Upper lobe of left lung (tissue), 6 donors: ENCODE results near the gene HDAC3. TPM values are rescaled to one million over a fixed set of nuclear protein-coding genes. Genes with fewer than 3 reads are reported as not detected.

Experiments used
- ATAC-seq, 2 donors: fragments of 200-7000 bp; cut with Tn5 transposase; one replicate each; pipeline ENCODE4 v1.9.1; 2022; ENCODE audit warnings: mild to moderate bottlenecking in 2 of 2, moderate library complexity in 2 of 2; ENCODE audit not compliant: low FRiP score in 2 of 2
- DNase-seq, 2 donors: peaks; one replicate each; pipeline ENCODE4 v3.0.0-alpha.2; 2019 to 2020
- H3K27ac ChIP-seq, 4 donors: fragments of 200-600 bp; sonication (generic); one replicate each; pipeline ENCODE4 v1.5.1; 2016 to 2019
- H3K27me3 ChIP-seq, 4 donors: fragments of 200-600 bp; sonication (generic); one replicate each; pipeline ENCODE4 v1.5.1; 2017 to 2019
- H3K36me3 ChIP-seq, 4 donors: fragments of 200-600 bp; sonication (generic); one replicate each; pipeline ENCODE4 v1.5.1; 2016 to 2019
- H3K4me1 ChIP-seq, 4 donors: fragments of 200-600 bp; sonication (generic); one replicate each; pipeline ENCODE4 v1.5.1; 2018 to 2019
- H3K4me3 ChIP-seq, 4 donors: fragments of 200-600 bp; sonication (generic); one replicate each; pipeline ENCODE4 v1.5.1; 2017 to 2019; ENCODE audit warnings: mild to moderate bottlenecking in 2 of 4, moderate library complexity in 1 of 4
- H3K9me3 ChIP-seq, 4 donors: fragments of 200-600 bp; sonication (generic); one replicate each; pipeline ENCODE4 v1.5.1; 2018 to 2019
- EP300 ChIP-seq, 4 donors: sonication (generic); formaldehyde crosslinking; IDR thresholded peaks; one replicate each; pipeline ENCODE4 v1.5.1; 2017; ENCODE audit warnings: antibody characterized with exemption in 4 of 4, control low read depth in 2 of 4
- POLR2A ChIP-seq, 4 donors: fragments of 450-650 bp; IDR thresholded peaks; one replicate each; pipeline ENCODE4 v1.5.1; 2016 to 2017; ENCODE audit warnings: antibody characterized with exemption in 4 of 4, mild to moderate bottlenecking in 2 of 4
- POLR2AphosphoS5 ChIP-seq, 2 donors: sonication (generic); formaldehyde crosslinking; IDR thresholded peaks; one replicate each; pipeline ENCODE4 v1.5.1; 2017; ENCODE audit warnings: antibody characterized with exemption in 2 of 2
- WGBS, 2 donors: methylation state at CpG; one replicate each; pipeline ENCODE4 v1.1.5; 2017 to 2018; 5-methylcytosine and 5-hydroxymethylcytosine counted together
- total RNA-seq, 6 donors: library from RNA; depleted of rRNA in 4 of 6; stranded (reverse); fragments of >200 nt in 4 of 6; gene quantifications; one replicate each; pipeline versions ENCODE4 v1.1.0 to v1.2.1, GENCODE V29; 2016 to 2021
- TF ChIP-seq, protein P1 (sequence below), 6 experiments: fragments of 450-650 bp in 4 of 6; fragments of 200-600 bp in 2 of 6; sonication (generic) in 2 of 6; IDR thresholded peaks; one replicate each; pipeline ENCODE4 v1.5.1; 2016 to 2019; ENCODE audit warnings: antibody characterized with exemption in 6 of 6
- donor health status: DM: no; HTN: no; CAD: no; lungs with moderate emphysema.
- donor health status: DM: no; HTN: yes; CAD: no; lungs with severe emphysema.

HDAC3 gene
- total RNA-seq, 6 donors from 2014 or later = 37.2 to 76.5 (median 47.6) TPM

DNA sequence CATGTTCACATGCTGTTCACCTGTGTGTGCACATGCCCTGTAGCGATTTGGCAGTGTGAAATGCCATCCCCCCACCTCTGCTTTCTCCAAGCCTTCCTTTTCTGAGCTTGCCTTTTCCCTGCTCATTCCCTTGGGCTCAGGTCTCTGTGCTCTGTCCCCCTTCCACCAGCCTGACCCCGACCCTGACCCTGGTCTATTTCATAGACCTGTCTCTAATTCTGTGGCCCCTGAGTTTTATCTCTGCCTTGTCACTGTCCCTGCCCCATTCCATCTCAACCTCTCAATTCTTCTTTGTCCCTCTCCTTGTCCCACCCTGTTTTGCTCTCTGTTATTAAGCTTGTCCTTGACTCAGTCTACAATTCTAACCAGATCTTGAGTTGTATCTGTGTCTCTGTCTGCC is 44.6 kb upstream of the HDAC3 start:
- WGBS, 2 donors = 52 to 55% methylated on average over 2 of the region's 2 CpGs
- H3K27ac ChIP-seq = peak overlapping the region; percentile 77 to 94 (median 89)
- TF ChIP-seq, protein P1, sequence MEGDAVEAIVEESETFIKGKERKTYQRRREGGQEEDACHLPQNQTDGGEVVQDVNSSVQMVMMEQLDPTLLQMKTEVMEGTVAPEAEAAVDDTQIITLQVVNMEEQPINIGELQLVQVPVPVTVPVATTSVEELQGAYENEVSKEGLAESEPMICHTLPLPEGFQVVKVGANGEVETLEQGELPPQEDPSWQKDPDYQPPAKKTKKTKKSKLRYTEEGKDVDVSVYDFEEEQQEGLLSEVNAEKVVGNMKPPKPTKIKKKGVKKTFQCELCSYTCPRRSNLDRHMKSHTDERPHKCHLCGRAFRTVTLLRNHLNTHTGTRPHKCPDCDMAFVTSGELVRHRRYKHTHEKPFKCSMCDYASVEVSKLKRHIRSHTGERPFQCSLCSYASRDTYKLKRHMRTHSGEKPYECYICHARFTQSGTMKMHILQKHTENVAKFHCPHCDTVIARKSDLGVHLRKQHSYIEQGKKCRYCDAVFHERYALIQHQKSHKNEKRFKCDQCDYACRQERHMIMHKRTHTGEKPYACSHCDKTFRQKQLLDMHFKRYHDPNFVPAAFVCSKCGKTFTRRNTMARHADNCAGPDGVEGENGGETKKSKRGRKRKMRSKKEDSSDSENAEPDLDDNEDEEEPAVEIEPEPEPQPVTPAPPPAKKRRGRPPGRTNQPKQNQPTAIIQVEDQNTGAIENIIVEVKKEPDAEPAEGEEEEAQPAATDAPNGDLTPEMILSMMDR (IDR thresholded peaks at IDR 0.05) = peak in 1 of 6 experiments; percentile 1
- no peak for TF ChIP-seq POLR2A (IDR thresholded peaks at IDR 0.05)
- no peak for TF ChIP-seq EP300 (IDR thresholded peaks at IDR 0.05)

DNA sequence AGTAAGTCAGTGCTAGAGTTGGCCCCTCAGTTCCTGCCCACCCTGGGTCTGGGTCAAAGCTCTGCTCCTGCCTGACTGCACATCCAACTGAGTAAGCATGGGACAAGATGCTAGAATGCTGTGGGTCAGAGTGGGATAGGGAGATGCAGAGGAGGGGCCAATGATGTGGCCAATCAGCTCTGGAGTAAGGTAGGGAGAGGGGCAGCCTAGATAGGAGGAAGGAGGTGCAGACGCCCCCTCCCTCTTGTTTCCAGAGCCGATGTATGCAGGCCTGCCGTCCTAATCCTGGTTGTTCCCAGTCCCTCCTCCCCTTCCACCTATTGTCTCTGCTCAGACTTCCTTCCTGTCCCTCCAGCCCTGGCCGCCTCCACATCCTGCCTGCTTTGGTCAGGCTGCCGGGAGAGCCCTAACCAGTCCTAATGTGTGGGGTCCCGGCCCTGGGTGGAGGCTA is 44.1 kb upstream of the HDAC3 start:
- Histone ChIP-seq H3K36me3 (peaks cover 0 to 16% (median 0%) of the 10 kb centered on the region in 4 donors), H3K4me3 (peak overlapping the region; percentile 11 to 78 (median 59)), H3K9me3 (no peaks in the 10 kb centered on the region), H3K27me3 (no peaks in the 10 kb centered on the region), H3K27ac (peak overlapping the region; percentile 77 to 94 (median 89)), H3K4me1 (peaks cover 22 to 49% (median 42%) of the 10 kb centered on the region in 4 donors)
- TF ChIP-seq, protein P1 (IDR thresholded peaks at IDR 0.05) = no peak
- TF ChIP-seq POLR2A (IDR thresholded peaks at IDR 0.05) = peak in 1 of 4 donors; percentile 18
- peak in 2 of 4 donors; percentile 38 to 56 for TF ChIP-seq EP300 (IDR thresholded peaks at IDR 0.05)
- TF ChIP-seq POLR2AphosphoS5 (IDR thresholded peaks at IDR 0.05) = peak; percentile 77 to 79
- DNase-seq (peak in 1 of 2 donors; percentile 48), ATAC-seq (peak; percentile 5 to 61)
- 32 to 42% methylated on average over 4 to 6 of the region's 6 CpGs for WGBS, 2 donors

More for the DNA sequence above, 44.6 kb upstream of the HDAC3 start:
- no peaks in the 10 kb centered on the region for H3K27me3 ChIP-seq
- H3K36me3 ChIP-seq = peaks cover 0 to 16% (median 0%) of the 10 kb centered on the region in 4 donors
- H3K4me3 ChIP-seq = peak overlapping the region; percentile 51 to 78 (median 59)
- DNase-seq (no peak), ATAC-seq (no peak)
- H3K9me3 ChIP-seq = no peaks in the 10 kb centered on the region
- H3K4me1 ChIP-seq = peaks cover 22 to 50% (median 42%) of the 10 kb centered on the region in 4 donors

DNA sequence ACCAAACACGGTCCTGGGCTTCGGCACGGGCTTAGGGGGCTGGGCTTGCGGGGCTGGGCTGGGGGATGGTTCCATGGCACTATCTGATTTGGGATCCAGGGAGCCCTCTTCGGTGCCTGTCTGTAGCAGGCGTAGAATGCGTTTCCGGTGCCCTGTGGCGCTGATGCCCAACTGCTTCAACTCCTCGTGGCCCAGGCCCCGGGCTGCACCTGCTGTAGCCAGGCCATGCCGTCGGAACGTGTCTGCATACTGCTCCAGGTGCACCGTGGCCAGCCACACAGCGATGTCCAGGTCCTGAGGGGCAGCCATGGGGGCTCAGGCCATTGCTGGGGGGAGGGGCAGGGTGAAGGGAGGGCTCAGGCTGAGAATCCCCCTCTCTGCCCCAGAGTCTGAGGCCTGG is 43.5 kb upstream of the HDAC3 start:
- Histone ChIP-seq H3K36me3 (peaks cover 0 to 16% (median 0%) of the 10 kb centered on the region in 4 donors), H3K9me3 (no peaks in the 10 kb centered on the region), H3K27me3 (no peaks in the 10 kb centered on the region), H3K4me3 (peak overlapping the region in 3 of 4 donors; percentile 29 to 78 (median 60)), H3K27ac (peak overlapping the region; percentile 47 to 94 (median 61)), H3K4me1 (peaks cover 22 to 45% (median 39%) of the 10 kb centered on the region in 4 donors)
- no peak for ATAC-seq
- DNase-seq = no peak
- 47 to 81% methylated on average over 3 to 8 of the region's 16 CpGs for WGBS, 2 donors
- TF ChIP-seq POLR2A (IDR thresholded peaks at IDR 0.05) = no peak

DNA sequence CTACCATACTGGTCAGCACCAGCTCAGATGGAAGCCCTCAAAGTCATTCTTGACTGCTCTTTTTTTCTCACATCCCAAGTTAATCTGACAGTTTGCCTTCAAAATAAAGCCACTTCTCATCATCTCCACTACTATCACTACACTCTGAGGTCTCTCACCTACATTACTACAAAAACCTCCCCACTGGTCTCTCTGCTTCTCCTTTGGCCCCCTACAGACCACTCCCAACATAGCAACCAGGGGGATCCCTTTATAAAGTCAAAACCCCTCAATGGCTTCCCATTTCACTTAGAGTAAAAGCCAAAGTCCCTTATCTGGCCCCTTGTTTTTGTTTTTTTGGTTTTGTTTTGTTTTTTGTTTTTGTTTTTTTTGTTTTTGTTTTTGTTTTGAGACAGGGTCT is 40.8 kb upstream of the HDAC3 start:
- DNase-seq = no peak
- peaks cover 15 to 37% (median 27%) of the 10 kb centered on the region in 4 donors for H3K4me1 ChIP-seq
- H3K36me3 ChIP-seq = peaks cover 0 to 30% (median 4%) of the 10 kb centered on the region in 4 donors
- peak overlapping the region in 1 of 4 donors; percentile 45 for H3K27ac ChIP-seq
- H3K4me3 ChIP-seq = no peak overlapping the region
- TF ChIP-seq, protein P1 (IDR thresholded peaks at IDR 0.05) = no peak
- TF ChIP-seq EP300 (IDR thresholded peaks at IDR 0.05) (no peak), POLR2A (IDR thresholded peaks at IDR 0.05) (no peak), POLR2AphosphoS5 (IDR thresholded peaks at IDR 0.05) (no peak)
- ATAC-seq = no peak
- no peaks in the 10 kb centered on the region for H3K27me3 ChIP-seq
- H3K9me3 ChIP-seq = no peaks in the 10 kb centered on the region

DNA sequence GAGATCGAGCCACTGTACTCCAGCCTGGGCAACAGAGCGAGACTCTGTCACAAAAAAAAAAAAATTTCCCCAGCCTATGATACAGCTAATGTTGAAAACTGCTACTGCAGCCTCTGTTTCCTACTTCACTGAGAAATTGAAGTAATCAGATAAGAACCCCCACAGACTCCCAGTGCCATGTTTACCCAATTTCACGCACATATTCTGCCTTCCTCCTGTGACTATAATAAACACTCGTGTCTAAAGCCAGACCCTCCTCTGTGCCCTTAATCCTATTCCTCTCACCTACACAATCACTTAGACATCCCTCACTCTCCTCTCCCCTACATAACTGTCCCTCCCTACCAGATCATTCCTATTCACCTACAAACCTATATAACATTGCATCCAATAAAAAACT is 39.0 kb upstream of the HDAC3 start:
- ATAC-seq (no peak), DNase-seq (no peak)
- WGBS, 2 donors = 68 to 82% methylated on average over 4 of the region's 4 CpGs
- H3K36me3 ChIP-seq = peaks cover 0 to 48% (median 13%) of the 10 kb centered on the region in 4 donors
- no peaks in the 10 kb centered on the region for H3K9me3 ChIP-seq
- H3K27me3 ChIP-seq = no peaks in the 10 kb centered on the region
- peaks cover 6 to 23% (median 15%) of the 10 kb centered on the region in 4 donors for H3K4me1 ChIP-seq
- no peak overlapping the region for H3K27ac ChIP-seq
- TF ChIP-seq POLR2A (IDR thresholded peaks at IDR 0.05) = no peak
- TF ChIP-seq POLR2AphosphoS5 (IDR thresholded peaks at IDR 0.05) = no peak
- no peak overlapping the region for H3K4me3 ChIP-seq

DNA sequence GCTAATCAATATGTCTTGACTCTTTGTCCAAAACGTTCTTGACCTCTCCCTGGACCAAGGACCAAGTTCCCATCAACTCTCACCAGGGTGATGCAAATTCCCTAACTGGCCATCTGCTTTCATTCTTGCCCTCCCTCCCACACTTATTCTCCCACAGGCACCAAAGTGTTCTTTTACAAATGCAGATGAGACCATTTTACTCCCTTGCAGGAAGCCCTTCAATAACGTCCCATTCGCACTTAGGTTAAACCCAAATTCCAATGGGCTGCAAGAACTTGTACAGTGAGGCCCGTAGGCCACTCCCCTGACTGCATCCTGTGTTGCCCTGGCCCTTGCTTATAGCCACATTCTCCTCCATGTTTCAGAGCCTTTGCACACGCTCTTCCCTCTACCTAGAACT is 38.1 kb upstream of the HDAC3 start:
- peaks cover 0 to 56% (median 19%) of the 10 kb centered on the region in 4 donors for H3K36me3 ChIP-seq
- peaks cover 0 to 14% (median 9%) of the 10 kb centered on the region in 4 donors for H3K4me1 ChIP-seq
- H3K4me3 ChIP-seq = no peak overlapping the region
- 78 to 83% methylated on average over 5 of the region's 5 CpGs for WGBS, 2 donors
- no peaks in the 10 kb centered on the region for H3K9me3 ChIP-seq
- no peak overlapping the region for H3K27ac ChIP-seq
- ATAC-seq = no peak
- no peak for DNase-seq
- TF ChIP-seq, protein P1 (IDR thresholded peaks at IDR 0.05) = no peak
- TF ChIP-seq POLR2A (IDR thresholded peaks at IDR 0.05) (no peak), EP300 (IDR thresholded peaks at IDR 0.05) (no peak), POLR2AphosphoS5 (IDR thresholded peaks at IDR 0.05) (no peak)
- H3K27me3 ChIP-seq = no peaks in the 10 kb centered on the region
